ENCODE data around the gene NOSIP.

The NOSIP gene

DNA sequence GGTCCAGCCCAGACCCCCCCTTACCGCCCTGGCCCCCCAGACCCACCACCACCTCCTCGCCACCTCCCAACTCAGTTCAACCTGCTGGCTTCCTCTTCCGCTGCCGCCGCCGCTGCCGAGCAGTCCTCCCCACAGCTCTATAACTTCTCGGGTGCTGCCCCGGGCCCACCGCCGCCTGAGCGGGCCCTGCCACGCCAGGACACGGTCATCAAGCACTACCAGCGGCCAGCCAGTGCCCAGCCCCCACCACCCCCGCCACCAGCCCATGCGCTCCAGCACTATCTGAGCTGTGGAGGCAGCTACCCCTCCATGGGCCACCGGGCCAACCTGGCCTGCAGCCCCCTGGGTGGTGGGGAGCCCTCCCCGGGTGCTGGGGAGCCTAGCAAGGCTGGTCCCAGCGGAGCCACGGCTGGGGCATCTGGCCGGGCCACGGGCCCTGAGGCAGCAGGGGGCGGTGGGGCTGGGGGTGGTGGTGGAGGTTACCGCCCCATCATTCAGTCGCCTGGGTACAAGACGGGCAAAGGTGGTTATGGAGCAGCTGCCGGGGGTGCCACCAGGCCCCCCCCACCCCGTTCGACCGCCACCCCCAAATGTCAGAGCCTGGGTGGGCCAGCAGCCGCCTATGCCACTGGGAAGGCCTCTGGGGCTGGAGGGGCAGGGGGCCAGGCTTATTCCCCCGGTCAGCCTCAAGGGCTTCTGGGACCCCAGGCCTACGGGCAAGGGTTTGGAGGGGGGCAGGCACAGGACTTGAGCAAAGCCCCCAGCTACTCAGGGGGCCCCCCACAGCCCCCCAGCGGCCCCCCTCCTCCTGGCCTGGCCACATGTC is 14.8 kb upstream of the NOSIP start:
- DNase-seq (ENCODE audit: low spot score), result no peak

DNA sequence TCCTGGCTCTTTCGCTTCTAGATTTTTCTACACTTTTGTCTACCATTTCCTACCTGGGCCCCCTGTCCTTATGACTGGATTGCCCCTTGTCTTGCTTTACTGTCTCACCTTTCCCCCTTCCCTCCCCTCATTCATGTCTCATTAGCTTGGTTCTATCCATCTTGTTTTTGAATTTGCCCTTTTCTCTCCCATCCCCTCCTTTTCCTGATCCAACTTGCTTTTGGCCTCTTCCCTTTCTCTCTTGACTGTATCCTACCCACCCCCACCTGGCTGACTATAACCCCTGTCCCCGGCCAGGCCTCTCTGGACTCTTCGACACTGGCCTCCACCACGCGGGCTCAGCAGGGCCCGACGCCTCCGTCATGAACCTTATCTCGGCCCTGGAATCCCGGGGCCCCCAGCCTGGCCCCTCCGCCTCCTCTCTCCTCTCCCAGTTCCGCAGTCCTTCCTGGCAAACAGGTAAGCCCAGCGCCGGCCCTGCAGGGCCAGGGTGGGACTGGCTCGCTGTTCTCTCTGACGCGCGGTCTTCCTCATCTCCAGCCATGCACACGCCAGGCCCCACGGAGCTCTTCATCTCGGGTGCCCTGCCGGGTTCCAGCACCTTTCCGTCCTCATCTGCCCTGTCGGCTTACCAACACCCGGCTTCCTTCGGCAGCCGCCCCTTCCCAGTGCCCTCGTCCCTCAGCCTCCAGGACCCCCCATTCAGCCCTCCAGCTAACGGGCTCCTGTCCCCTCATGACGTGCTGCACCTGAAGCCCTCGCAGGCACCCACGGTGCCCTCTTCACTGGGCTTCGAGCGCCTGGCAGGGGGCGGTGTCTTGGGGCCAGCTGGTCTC is 14.0 kb upstream of the NOSIP start:
- DNase-seq (ENCODE audit: low spot score), result no peak

DNA sequence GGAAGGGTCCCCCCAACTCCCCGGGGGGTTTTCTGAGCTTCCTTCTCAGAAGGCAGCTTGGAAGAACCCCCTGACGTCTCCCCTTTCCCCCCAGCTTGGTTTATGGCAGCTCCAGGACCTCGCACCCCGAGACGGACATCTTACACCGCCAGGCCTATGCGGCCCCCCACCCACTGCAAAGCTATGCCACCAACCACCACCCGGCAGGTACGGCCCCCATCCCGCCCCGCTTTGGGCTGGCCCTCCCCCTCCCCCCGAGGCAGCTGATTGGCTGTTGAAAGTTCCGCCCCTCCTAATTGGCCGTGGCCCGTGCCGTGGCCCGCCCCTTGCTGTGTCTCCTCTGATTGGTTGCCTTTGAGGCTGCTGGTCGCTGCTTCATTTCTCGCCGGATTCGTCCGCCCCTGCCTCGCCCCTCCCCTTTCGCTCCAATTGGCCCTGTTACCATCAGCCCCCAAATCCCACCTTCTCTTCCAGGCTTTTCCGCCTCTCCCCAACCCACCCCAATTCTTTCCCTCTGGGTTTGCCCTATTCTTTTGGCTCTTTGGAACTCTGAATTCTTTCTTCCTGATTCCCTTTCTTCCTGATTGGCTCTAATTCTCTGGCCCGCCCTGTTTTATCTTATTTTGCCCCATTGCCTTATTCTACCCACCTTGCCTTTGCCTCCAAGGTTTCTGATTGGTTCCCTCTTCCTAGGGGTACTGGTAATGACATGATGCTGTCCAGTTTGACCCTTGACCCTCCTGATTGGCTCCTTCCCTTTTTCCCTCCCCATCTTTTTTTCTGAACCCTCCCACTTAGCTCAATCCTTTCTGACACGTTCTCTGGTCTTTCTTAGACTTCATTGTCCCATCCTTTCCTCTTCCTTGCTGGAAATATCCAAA is 13.1 kb upstream of the NOSIP start:
- DNase-seq (ENCODE audit: low spot score), result peak; percentile 92

DNA sequence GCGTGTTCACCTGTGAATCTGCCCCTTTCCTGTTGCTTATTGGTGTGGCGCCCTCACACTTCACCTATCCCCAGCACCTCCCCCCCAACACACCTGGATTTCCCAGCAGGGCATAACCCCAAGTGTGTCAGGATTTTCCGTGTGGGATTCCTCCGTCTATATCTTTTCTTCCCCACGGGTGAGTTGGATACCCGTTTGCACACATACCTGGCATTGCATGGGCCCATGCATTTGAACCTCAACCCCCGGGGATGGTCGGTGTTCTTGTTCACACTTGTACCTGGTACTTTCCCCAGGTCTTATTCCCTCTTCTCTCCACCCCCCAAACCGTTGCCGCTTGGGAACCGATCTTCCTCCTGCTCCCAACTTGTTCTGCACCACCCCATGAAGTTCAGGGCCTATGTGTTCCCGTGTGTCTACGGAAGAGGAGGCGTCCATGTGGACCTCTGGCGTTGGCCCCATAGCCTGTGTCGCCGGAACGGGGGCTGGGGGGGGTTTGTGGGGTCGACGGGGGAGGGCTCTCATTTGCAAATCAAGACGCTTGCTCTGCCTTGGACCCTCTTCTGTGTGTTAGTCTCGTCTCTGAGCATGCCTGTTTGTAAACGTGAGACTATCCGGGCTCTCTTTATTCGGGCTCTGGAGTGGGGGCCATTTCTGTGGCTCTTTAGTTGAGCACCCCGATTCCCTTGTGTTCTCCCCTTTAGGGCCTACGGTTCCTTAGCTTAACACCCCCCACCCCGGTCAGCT is 12.3 kb upstream of the NOSIP start:
- peak; percentile 64 for DNase-seq (ENCODE audit: low spot score)

DNA sequence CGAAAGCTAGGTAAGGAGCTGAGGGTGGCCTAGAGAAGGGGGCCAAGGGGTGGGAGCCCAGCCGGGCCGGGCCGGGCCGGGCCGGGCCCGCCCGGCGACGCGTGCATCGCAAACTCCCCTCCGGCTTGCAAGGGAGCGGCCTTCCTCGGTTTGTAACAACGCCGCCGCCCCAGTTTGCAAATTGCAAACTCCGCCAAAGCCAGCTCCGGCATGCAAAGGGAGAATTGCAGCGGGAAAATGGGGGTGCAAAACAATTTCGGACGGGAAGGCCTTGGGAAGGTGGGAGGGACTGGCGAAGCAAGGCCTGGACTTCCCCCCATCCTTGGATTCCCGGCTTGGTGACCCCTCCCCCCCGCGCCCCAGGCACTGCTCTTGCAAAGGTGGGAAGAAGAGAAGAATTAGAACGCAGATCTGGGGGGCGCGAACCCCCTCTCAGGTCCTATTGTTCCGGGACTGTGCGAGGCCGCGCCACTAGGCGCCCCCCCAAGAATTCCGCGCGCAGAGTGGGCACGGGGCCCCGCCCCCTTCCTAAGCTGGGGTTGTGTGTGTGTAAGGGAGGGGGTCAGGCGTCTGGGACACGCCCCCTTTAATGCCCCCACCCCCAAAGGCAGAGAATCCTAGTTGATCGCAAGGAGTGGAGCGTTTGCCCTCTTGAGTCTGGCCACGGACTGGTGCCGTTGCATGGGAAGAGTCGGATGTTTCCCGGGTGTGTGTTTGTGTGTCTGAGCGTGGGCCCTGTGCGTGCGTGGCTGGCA is 11.6 kb upstream of the NOSIP start:
- DNase-seq (ENCODE audit: low spot score), result peak; percentile 75

DNA sequence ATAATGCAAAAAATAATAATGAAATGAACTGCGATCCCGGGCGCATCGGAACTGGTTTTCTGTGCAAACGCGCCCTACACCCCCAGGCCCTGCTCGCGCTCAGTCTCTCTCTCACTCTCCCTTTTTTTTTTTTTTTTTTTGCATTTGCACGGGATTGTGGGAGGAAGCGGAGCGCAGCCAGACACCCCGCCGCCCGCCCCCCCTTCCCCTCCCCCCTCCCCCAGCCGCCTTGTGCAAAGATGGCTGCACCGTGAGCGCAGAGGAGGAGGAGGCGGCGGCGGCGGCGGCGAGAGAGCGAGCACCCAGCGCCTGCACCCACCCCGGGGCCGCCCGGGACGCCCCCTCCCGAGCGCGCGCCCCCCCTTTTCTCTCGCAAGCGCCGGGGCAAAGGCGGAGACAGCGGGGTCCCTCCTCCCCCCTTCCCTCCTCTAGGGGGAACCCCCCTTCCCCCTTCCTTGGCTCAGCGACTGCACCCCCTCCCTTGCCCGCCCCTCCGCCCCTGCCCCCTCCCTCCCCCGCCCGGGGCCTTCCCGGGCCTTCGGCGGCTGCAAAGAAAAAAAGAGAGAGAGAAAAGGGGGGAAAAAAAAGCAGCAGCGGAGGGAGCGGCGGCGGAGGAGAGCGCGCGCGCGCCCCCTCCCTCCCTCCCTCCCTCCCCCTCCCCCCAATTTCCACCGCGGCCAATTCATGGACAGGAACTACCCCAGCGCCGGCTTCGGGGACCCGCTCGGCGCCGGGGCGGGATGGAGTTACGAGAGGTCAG is 10.8 kb upstream of the NOSIP start, which contains the start of gene PRR12:
Gene PRR12, plus strand, starts transcription at position 212 of the 760 bp plus-strand sequence. Its CDS starts 473 bp downstream, at position 685.
- peak; percentile 75 for DNase-seq (ENCODE audit: low spot score)

DNA sequence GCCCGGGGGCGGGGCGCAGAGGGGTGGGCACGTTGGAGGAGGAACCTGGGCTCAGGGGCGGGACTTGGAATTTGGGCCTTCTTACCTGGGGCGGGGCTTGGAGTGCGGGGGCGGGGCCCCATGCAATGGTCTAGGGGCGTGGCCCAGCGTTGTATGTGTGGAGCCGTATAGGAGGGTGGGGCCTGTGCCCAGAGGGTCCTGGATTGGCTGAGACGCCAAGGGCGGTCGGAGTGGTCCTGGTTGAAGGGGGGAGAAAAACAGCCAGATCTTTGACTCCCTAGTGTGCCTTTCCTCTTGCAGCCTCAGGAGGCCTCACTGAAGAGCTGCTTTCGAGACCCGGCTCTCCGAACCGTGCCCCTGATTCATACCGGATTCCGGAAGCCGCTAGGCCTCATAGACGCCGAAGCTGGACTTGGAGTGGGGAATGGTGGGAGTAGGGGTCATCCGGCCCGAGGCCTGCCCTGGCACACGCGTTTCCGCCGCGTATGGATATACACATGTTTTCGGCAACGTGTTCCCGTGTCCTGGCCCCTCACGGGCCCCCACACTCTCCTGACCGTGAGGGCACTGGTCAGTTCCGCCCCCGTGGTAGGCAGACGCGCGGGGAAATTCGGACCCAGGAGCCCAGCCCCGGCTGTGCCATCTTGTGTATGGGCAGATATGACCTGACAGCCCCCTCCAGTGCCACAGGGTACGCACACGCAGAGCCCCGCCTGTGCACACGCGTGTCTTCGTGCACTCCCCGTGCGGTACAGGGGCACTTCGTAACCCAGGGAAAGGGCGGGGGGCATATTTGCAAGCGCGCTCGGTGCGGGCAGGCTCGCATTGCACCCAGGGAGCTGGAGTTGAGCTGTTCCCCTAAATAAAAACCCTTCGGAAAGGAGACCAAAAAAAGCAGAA is 10.0 kb upstream of the NOSIP start:
- peak; percentile 96 for DNase-seq (ENCODE audit: low spot score)

DNA sequence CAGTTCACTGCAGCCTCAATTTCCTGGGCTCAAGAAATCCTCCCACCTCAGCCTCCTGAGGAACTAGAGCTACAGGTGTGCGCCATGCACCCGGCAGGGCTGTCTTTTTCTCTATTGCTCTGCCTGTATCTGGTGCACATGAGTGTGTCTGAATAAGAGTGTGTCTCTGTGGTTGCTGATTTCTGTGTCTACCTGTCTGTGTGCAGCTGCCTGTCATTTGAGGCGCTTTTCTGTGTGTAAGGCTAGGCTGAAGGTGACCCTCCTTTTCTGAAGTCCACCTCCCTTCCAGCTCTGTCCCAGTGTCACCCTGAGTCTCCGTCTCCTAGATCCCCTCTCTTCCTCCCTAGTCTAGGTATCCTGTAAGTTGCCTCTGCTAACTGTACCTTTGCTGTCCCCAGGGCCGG is 9.1 kb upstream of the NOSIP start:
- no peak for DNase-seq (ENCODE audit: low spot score)

DNA sequence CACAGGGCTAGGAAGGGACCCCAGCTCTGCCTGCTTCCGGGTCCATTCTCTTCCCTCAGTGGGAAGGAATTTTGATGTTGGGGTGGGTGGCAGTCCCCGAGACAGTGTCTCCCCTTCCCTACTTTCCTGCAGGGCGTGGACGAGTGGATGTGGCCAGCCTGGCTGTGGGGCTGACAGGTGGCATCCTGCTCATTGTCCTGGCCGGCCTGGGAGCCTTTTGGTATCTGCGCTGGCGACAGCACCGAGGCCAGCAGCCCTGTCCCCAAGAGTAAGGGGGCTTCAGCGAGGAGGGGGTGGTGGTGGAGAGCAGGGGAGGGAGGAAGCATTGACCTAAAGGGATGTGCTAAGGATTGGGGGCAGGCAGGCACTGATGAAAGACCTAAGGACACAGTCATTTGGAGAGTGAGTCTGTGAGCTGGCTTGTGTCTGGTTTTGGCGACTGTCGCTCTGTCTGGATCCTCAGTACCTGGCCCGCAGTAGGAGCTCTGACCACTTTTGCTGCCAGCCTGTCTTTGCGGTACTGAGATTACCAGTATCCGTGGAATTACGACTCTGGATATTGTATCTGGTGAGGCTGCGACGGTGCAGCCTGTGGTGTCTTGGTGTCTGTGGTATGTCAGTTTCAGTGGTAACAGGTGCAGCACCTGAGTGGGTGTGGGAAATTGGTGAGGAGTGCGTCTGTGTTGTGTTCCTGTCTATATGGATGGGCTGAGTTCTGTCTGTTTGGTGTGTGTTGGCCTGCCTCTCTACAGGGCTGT is 8.2 kb upstream of the NOSIP start:
- DNase-seq (ENCODE audit: low spot score), result no peak

DNA sequence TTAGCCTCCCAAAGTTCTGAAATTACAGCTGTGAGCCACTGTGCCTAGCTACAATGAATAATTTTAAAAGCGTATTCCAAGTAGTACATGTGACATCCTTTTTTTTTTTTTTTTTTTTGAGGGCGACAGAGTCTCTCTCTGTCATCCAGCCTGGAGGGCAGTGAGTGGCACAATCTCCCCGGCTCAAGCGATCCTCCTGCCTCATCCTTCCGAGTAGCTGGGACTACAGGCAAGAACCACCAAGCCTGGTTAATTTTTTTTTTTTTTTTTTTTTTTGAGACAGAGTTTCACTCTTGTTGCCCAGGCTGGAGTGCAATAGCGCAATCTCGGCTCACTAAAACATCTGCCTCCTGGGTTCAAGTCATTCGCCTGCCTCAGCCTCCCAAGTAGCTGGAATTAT is 6.9 kb upstream of the NOSIP start:
- no peak for DNase-seq (ENCODE audit: low spot score)

DNA sequence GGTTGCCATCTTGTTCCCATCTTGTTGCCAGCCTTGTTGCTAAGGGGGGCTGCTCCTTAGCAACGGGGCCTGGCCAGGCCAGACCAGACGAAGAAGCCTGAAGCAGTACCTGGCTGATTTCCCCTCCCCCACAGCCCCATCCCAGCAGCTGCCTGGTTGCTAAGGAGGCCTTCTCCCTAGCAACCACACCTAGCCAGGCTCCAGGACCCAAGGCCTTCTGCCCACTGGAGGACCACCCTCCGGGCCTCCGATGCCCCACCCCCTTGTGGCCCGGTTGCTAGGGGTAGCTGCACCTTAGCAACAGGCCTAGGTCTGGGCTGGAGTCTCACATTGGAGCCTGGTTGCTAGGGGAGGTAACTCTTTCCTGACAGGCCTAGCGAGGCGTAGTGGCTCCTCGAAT is 4.7 kb upstream of the NOSIP start:
- no peak for DNase-seq (ENCODE audit: low spot score)

DNA sequence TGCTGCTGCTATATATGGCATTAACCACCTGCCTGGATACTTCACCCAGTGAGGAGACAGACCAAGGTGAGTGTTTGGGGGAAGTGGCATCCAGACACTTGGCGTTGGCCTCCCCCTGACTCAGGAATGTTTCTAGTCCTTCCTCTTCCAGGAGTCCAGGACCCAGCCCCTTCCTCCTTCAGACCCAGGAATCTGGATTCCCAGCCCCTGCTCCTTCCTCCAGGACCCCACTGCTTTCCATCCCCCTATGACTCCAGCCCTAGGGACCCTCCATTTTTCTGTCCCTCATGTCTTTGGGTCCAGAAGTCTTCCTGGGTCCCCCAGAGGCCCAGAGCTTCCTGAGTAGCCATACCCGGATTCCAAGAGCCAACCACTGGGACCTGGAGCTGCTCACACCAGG is 2.9 kb upstream of the NOSIP start:
- DNase-seq (ENCODE audit: low spot score), result no peak

DNA sequence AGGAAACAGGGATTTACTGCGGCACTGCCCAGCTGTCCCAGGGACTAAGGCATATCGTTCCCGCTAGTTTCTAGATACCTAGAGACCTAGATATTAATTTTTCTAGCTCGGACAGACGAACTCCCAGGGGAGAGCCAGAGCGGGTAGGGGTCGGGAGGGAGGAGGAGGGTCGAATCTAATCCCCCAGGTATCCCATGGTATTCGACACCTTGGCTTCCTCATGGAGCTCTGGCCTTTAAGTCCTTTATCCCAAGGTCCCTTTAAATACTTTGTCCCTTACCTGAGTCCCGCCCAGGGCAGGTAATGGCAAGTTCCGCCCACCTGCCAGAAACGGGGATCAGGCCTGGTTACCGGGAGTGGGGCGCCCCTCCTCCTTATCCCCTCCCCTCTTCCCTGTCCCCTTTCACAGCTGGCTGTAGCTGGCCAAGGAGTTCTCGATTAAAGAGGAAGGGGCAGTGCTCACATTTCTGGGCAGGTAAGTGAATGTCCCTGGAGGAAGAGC is 702 bp upstream of the NOSIP start, which contains the start of gene PRRG2:
Gene PRRG2, plus strand, starts transcription at position 310 of the 502 bp plus-strand sequence. CDS start 1,904 bp downstream, outside the sequence.
- no peak for DNase-seq (ENCODE audit: low spot score)

DNA sequence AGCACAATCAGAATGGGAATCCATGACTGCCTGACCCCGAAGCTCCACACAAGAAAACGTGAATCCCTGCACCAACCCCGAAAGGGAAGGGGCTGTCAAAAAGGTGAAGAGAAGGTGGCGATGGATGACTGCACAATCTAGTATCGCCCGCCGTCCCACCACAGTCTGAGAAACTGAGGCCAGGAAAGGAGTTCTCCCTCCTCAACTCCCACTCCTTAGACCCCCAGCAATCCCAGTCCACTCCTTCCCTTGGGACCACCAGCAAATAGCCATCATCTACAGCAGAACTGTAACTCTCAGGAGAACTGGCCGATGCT is 451 bp downstream of the NOSIP start:
- DNase-seq (ENCODE audit: low spot score), result no peak

DNA sequence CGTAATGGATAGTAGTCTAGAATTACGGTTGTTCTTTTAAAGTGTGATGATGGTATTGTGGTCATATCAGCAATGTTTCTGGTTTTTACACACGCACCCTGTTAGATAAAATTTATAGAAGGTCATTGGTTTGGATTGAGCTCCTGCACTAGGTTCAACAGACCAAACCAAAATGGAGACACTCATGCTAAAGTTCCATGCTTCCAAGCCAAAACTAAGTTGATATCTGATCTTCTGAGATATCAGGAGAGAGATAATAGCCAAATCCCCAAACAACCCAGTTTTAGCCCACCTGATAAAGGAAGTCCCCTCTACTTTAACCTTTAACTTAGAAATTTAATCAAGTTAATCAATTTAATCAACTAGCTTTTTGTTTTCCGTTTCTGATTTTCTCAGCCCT is 1.2 kb downstream of the NOSIP start:
- no peak for DNase-seq (ENCODE audit: low spot score)

DNA sequence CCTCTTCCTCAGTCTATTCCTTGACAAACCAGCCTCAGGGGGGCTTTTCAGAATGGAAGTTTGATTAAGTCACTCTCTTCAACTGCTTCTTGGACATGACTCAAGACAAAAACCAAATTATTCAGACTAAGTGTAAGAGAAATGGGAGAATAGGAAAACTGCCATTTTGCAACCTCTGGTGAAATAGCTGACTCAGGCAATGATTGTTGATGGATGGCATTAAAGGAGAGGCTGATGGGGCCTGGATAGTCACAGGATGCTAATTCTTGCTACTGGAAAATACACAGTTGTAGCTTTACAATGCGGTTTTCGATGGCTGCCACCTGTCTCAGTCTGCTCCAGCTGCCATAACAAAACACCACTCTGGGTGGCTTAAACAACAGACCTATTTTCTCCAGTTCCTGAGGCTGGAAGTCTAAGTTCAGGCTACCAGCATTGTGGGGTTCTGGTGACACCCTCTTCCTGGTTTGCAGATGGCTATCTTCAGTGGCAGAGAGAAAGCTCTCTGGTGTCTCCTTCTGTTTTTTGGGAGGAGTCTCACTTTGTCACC is 6.1 kb downstream of the NOSIP start:
- no peak for DNase-seq (ENCODE audit: low spot score)

DNA sequence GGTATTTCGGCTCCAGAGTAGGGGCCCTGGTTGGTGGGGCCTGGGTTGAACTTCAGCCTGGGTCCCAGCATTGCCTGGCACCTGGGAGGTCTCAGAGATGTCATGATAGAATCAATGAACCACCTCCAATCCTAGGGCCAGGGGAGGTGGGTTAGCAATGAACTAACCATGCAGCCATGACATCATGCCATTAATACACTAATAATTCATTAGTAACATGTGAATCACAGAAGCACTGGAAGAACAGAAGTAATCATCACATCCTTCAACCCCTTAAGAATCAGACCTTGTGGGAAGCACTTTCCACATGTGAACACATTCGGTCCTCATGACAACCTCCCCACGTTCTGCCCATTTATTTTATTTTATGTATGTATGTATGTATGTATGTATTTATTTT is 6.9 kb downstream of the NOSIP start:
- DNase-seq (ENCODE audit: low spot score), result no peak

DNA sequence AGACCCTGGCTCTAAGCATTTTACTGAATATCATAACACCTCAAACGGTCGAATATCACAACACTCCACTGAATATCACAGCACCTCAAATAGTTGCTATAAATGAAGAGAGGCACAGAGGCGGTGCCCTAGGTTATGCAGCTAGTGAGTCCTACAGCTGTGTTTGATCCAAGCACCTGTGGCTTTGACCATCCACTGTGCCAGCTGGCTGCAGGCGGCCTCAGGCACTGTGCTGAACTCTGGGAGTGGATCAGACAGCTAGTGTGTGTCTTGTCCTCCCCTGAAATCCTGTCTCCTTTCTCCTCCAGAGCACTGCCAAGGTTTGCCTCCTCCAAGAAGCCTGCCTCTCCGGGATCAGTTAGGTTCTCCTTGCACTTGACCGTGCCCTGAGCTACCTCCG is 7.3 kb downstream of the NOSIP start:
- no peak for DNase-seq (ENCODE audit: low spot score)
